ENCODE results near the gene COPZ2.
"Not testable (repeated sequence)": the region's sequence is repeated elsewhere in the genome, so short reads cannot be mapped to it uniquely, and the experiment has no call there.

Gene COPZ2

DNA sequence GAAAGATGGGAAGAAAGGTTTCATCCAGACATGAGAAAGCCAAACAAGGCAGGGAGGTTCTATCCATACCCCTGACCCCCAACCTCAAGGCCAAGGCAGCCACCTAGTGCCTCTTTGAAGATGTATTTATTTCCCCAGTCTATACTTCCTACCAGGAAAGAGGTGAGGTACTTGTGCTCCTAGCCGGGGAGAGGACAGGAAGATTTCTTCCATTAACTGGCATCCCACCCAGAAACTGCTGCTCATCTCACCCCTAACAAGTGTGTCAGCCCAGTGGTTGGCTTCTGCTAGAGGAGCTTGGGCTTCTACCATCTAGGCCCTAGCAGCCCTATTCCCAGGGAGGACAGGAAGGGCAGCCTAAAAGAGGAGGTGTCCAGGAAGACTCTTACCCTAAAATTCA lies 8.9 kb downstream of the COPZ2 start:
- no peak for DNase-seq (ENCODE audit: low read depth in 2 of 2)

DNA sequence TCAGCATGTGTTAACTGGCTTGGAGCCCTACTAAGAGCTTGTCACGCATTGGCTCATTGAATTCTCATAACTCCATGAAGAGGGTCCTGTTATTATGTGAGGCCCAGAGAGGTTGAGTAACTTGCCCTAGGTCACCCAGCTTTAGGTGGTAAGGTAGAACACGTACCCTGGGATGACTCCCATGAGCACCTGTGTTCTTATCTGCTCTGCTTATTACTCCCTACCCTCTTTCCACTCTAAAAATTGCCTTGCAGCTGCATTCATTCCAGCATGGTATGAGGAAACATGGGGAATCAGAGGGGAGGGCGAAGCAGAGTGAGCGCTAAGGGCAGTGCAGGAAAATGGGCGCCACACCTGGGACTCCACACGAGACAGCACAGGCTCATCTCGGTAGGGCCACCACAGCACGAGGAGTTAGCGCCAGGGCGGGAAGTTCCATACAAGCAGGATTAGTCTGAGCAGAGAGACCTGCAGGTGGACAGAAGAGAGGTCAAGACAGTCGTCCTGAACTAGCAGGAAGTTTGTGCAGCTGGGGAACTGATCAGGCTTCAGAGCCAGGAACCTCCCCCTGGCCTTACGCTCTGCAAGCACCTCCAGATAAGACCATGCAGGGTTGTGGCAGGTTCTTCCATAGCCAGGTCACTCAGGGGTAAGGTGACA lies 10.1 kb downstream of the COPZ2 start:
- no peak for DNase-seq (ENCODE audit: low read depth in 2 of 2)

GRCh38 chr17:48026502-48027321 lies 10.9 kb downstream of the COPZ2 start:
- peak; percentile 53 to 57 for DNase-seq (ENCODE audit: low read depth in 2 of 2)

GRCh38 chr17:48025904-48026501 lies 11.6 kb downstream of the COPZ2 start:
- DNase-seq (ENCODE audit: low read depth in 2 of 2): no peak

- DNase-seq (ENCODE audit: low read depth in 2 of 2): peak; percentile 93 to 95
Observed at GRCh38 chr17:48025040-48025903, 12.3 kb downstream of the COPZ2 start.

- DNase-seq (ENCODE audit: low read depth in 2 of 2): peak in 1 of 2 donors; percentile 11
Observed at GRCh38 chr17:48024149-48025039, 13.2 kb downstream of the COPZ2 start.

DNA sequence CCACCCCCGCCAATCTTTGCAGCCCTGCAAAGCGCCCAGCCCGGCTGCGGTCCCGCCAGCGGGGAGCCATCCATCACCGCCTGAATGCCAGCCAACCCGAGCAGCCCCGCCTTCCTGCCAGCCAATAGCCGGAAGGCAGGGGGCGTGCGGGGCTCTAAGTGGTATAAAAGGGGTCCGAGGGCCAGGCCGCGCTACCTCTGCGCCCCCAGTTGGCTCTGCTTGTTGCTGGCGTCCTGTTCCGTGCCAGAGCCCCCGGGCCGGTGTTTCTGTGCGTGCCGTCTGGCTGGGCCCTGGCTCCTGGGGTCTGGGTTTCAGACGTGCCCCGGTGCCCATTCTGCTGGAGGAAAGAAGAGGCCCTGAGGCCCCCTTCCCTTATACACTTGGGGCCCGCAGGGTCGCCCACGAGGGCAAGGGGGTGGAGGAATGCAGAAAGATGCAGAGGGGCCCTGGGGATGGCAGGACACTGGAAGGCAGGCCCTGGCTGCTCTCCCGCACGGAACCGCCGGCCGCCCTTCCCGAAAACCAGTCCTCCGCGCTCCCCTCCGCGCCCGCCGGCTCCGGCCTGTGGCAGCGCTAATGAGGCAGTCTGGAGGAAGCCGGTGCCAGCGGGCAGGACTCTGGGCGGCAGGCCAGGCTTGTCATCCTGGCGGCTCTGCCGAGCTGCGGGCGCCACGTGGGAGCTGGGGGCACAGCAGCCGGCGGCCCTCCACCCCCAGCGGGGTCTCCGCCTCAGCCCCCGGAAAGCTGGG lies 14.0 kb downstream of the COPZ2 start:
- DNase-seq (ENCODE audit: low read depth in 2 of 2): peak in 1 of 2 donors; percentile 20

DNA sequence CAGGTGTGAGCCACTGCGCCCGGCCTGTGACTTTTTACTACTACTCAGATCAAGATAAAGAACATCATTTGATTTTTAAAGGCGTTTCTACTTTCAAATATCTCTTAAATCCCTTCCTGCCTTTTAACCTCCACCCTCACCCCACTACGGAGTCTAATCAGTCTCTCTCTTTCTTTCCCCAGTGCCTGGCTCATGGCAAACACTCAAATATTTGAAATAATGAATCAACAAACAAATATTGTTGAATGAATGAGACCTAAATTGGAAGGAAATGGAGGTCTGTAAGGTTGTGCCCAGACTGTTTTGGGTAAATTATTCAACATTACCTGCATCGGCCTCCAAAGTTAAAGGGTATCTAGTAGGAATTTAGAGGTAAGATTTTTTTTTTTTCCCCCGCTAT lies 14.7 kb downstream of the COPZ2 start:
- no peak for DNase-seq (ENCODE audit: low read depth in 2 of 2)

- no peak for DNase-seq (ENCODE audit: low read depth in 2 of 2)
Observed at GRCh38 chr17:48021934-48022333, 15.7 kb downstream of the COPZ2 start.

DNA sequence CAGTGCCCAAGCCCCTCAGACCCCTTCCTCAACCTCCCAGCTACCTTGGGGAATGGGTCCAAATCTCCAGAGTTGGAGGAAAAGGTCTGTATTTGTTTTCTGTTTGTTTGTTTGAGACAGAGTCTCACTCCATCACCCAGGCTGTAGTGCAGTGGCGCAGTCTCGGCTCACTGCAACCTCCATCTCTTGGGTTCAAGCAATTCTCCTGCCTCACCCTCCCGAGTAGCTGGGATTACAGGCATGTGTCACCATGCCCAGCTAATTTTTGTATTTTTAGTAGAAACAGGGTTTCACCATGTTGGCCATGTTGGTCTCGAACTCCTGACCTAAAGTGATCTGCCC lies 19.8 kb downstream of the COPZ2 start:
- DNase-seq (ENCODE audit: low read depth in 2 of 2): not testable (repeated sequence)

GRCh38 chr17:48016112-48016511 lies 21.5 kb downstream of the COPZ2 start:
- DNase-seq (ENCODE audit: low read depth in 2 of 2): no peak

- no peak for DNase-seq (ENCODE audit: low read depth in 2 of 2)
Observed at GRCh38 chr17:48014595-48015111, 22.9 kb downstream of the COPZ2 start.

GRCh38 chr17:48013876-48014594 lies 23.6 kb downstream of the COPZ2 start:
- no peak for DNase-seq (ENCODE audit: low read depth in 2 of 2)

GRCh38 chr17:48012654-48013053 lies 24.9 kb downstream of the COPZ2 start:
- no peak for DNase-seq (ENCODE audit: low read depth in 2 of 2)

DNA sequence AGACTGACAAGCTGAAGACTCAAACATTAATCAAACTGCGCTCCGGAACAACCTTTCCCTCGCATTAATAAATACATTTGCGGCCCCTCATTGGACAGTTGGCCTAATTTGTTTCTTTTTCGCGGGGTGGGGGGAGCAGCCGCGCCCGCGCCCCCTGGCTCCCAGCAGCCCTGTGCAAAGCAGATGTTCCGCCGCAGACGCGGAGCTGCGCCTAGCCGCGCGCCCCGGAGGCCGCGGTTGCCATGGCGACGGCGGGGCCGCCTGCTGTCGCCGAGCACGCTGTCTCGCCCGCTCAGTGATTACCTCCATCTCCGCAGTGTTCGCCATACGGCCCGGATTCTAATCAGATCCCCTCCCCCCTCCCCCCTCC lies 25.5 kb downstream of the COPZ2 start:
- peak; percentile 30 to 53 for DNase-seq (ENCODE audit: low read depth in 2 of 2)

GRCh38 chr17:48011405-48012150 lies 26.0 kb downstream of the COPZ2 start:
- peak in 1 of 2 donors; percentile 13 for DNase-seq (ENCODE audit: low read depth in 2 of 2)

DNA sequence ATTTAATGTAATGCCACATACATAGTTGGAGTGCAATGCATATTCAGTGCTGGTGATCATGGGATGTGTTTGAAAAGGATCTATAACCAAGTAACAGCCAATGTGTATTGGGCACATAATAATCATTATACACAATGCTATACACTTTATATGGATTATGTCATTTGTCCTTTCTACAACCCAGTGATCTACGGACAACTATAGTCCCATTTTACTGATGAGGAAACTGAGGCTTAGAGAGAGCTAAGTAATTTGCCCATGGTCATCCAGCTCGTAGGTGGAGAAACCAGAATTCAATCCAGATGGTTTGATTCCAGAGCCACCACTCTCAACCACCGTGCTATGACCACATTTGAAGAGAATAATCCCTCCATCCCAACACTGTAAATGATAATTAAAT lies 27.4 kb downstream of the COPZ2 start:
- DNase-seq (ENCODE audit: low read depth in 2 of 2): no peak

DNA sequence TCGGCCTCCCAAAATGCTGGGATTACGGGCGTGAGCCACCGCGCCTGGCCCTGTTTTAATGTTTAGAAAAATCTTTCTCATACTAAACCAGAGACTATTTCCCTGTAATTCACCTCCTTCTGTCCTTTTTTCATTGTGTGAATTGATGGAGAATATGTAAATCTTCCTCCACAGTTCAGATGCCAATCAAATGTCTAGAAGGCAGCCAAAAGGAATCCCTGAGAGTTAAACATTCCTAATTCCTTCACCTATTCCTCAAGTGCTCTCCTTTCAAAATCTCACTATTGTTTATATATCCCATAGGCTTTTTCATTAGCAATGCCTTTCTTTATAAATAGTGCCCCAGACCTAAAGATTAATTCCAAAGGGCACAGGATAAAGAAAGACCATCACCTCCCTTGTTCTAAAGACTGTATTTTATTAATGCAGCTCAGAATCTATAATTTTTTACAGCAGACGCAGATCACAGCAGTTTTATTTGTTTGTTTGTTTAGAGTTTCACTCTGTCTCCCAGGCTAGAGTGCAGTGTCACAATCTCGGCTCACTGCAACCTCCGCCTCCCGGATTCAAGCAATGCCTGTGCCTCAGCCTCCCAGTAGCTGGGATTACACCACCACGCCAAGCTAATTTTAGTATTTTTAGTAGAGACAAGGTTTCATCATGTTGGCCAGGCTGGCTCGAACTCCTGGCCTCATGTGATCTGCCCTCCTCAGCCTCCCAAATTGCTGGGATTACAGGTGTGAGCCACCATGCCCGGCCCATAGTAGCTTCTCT lies 30.5 kb downstream of the COPZ2 start:
- no peak for DNase-seq (ENCODE audit: low read depth in 2 of 2)
